ENCODE measurements around the gene TRPM6. TPM values are rescaled to one million over a fixed set of nuclear protein-coding genes. Genes with fewer than 3 reads are reported as not detected.
"Not testable (repeated sequence)": the region's sequence is repeated elsewhere in the genome, so short reads cannot be mapped to it uniquely, and the experiment has no call there.

The TRPM6 gene
- total RNA-seq, 1 donor from 2014 or later: 0.10 TPM

DNA sequence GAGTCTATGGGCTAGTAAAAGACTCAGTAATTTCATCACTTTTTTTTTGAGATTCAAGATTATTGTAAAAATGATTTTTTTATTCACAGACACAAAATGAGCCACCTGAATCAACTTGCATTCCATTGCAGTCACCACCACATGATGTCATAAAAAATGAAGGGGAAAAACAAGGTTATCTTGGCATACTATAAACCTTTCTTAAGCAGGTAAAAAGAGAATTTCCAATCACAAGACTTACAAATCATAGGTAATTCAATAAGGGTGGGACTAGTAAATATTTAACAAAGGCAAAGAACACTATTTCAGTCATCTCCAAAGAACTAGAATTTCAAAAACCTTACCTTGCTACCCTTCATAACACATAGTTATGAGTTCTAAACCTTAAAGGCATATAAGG is 30.7 kb downstream of the TRPM6 start:
- Mint-ChIP-seq H3K36me3 (ENCODE audit: insufficient read depth) (no peaks in the 10 kb centered on the region), H3K4me3 (ENCODE audit: low read depth) (no peak overlapping the region), H3K27ac (no peak overlapping the region), H3K9me3 (ENCODE audit: low read depth) (no peaks in the 10 kb centered on the region), H3K4me1 (ENCODE audit: low read depth) (peaks cover 5% of the 10 kb centered on the region), H3K27me3 (no peaks in the 10 kb centered on the region)
- TF ChIP-seq, protein P1, sequence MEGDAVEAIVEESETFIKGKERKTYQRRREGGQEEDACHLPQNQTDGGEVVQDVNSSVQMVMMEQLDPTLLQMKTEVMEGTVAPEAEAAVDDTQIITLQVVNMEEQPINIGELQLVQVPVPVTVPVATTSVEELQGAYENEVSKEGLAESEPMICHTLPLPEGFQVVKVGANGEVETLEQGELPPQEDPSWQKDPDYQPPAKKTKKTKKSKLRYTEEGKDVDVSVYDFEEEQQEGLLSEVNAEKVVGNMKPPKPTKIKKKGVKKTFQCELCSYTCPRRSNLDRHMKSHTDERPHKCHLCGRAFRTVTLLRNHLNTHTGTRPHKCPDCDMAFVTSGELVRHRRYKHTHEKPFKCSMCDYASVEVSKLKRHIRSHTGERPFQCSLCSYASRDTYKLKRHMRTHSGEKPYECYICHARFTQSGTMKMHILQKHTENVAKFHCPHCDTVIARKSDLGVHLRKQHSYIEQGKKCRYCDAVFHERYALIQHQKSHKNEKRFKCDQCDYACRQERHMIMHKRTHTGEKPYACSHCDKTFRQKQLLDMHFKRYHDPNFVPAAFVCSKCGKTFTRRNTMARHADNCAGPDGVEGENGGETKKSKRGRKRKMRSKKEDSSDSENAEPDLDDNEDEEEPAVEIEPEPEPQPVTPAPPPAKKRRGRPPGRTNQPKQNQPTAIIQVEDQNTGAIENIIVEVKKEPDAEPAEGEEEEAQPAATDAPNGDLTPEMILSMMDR (IDR thresholded peaks at IDR 0.05; ENCODE audit: unreplicated experiment): no peak
- no peak for DNase-seq (ENCODE audit: low spot score, unreplicated experiment)

DNA sequence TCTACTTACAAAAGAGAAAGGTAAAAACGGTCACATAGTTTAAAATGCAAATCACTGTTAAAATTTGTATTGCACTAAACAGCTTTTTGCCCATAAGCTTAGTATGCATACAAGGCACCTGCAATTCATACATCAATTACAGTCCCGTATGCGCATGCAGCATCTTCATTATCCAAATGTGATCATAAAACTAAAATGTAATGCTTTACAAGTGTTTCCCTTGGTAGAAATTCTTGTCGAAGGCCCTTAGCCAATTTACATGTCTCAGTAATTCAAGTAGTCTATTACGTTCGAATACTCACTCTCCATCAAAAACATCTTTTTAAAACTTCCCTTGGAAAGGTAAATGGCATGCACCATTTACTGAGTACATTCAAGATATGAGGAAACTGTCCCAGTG is 32.6 kb downstream of the TRPM6 start:
- Mint-ChIP-seq H3K4me3 (ENCODE audit: low read depth) (no peak overlapping the region), H3K9me3 (ENCODE audit: low read depth) (no peaks in the 10 kb centered on the region), H3K27ac (no peak overlapping the region), H3K27me3 (no peaks in the 10 kb centered on the region), H3K4me1 (ENCODE audit: low read depth) (peaks cover 5% of the 10 kb centered on the region), H3K36me3 (ENCODE audit: insufficient read depth) (no peaks in the 10 kb centered on the region)
- TF ChIP-seq, protein P1 (IDR thresholded peaks at IDR 0.05; ENCODE audit: unreplicated experiment): no peak
- no peak for DNase-seq (ENCODE audit: low spot score, unreplicated experiment)

DNA sequence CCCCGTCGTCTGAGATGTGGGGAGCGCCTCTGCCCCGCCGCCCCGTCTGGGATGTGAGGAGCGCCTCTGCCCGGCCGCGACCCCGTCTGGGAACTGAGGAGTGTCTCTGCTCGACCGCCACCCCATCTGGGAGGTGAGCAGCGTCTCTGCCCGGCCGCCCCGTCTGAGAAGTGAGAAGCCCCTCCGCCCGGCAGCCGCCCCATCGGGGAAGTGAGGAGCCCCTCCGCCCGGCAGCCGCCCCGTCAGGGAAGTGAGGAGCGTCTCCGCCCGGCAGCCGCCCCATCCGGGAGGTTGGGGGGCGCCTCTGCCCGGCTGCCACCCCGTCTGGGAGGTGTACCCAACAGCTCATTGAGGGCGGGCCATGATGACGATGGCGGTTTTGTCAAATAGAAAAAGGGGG is 34.7 kb downstream of the TRPM6 start:
- not testable (repeated sequence) for H3K9me3 Mint-ChIP-seq (ENCODE audit: low read depth); H3K4me1 Mint-ChIP-seq (ENCODE audit: low read depth); H3K4me3 Mint-ChIP-seq (ENCODE audit: low read depth); H3K36me3 Mint-ChIP-seq (ENCODE audit: insufficient read depth); H3K27ac Mint-ChIP-seq; DNase-seq (ENCODE audit: low spot score, unreplicated experiment); H3K27me3 Mint-ChIP-seq

DNA sequence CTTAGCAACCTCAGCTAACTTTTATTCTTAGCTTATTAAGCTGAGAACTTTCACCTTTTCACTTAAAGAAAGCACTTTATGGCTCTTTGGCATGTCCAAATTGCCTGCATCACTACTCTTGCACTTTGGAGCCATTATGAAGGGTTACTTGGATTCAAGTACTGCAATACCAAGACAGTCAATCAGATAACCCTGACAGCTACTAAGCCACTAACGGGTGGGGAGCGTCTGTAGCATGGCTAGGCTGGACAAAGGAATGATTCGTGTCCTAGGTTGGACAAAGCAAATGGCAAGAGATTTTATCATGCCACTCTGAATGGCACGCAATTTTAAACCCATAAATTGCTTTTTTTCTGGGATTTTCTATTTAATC is 39.6 kb downstream of the TRPM6 start:
- Mint-ChIP-seq H3K27me3 (no peaks in the 10 kb centered on the region), H3K9me3 (ENCODE audit: low read depth) (peaks cover 9% of the 10 kb centered on the region)
- TF ChIP-seq, protein P1 (IDR thresholded peaks at IDR 0.05; ENCODE audit: unreplicated experiment): no peak

DNA sequence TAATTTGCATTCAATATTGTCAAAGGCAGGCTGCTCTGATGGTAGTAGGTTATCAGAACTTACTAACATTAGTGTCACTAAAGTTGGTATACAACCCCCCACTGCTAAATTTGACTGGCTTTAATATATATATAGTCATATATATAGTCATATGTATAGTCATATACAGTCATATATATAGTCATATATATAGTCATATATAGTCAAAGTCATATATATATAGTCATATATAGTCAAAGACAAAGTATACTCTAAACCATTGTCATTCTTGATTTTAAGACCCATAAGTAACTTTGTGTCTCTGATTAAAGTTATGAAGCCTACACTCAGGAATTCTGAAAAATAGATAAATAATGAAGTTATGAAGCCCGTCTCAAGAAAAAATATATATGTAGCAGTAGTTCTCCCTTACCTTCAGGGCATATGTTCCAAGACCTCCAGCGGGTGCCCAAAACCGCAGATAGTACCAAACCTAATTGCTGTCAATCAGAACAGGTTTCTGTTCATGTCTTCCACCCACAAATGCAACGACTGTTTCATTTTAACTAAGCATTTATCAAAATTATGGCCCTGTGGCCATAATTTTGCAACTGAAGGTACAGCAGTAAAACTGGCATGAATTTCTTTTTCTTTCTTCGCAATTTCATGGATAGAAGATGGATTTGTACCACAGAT is 40.1 kb downstream of the TRPM6 start:
- H3K27me3 Mint-ChIP-seq: no peaks in the 10 kb centered on the region
- TF ChIP-seq, protein P1 (IDR thresholded peaks at IDR 0.05; ENCODE audit: unreplicated experiment): no peak
- peaks cover 2% of the 10 kb centered on the region for H3K4me1 Mint-ChIP-seq (ENCODE audit: low read depth)

More for the DNA sequence above, 39.6 kb downstream of the TRPM6 start:
- H3K27ac Mint-ChIP-seq: no peak overlapping the region
- no peak for DNase-seq (ENCODE audit: low spot score, unreplicated experiment)
- no peak overlapping the region for H3K4me3 Mint-ChIP-seq (ENCODE audit: low read depth)
- peaks cover 2% of the 10 kb centered on the region for H3K4me1 Mint-ChIP-seq (ENCODE audit: low read depth)
- H3K36me3 Mint-ChIP-seq (ENCODE audit: insufficient read depth): no peaks in the 10 kb centered on the region

DNA sequence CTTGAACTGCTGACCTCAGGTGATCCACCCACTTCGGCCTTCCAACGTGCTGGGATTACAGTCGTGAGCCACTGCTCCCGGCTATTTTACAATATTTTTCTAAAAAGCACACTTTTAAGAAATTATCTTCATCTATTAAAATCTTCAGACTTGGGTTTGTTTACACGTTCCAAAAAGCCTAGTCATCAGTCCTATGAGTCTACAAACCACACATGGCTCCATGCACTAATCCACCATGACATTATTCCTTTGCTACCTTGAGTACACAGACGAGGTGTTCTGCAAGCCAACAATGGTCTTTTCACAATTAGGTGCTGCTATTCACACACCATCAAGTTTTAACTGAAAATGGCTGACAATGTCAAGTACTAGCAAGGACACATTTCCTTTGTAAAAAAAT is 41.0 kb downstream of the TRPM6 start:
- no peak for DNase-seq (ENCODE audit: low spot score, unreplicated experiment)
- Mint-ChIP-seq H3K27me3 (no peaks in the 10 kb centered on the region), H3K9me3 (ENCODE audit: low read depth) (peaks cover 11% of the 10 kb centered on the region), H3K4me3 (ENCODE audit: low read depth) (no peak overlapping the region), H3K27ac (no peak overlapping the region), H3K4me1 (ENCODE audit: low read depth) (peaks cover 2% of the 10 kb centered on the region), H3K36me3 (ENCODE audit: insufficient read depth) (no peaks in the 10 kb centered on the region)
- TF ChIP-seq, protein P1 (IDR thresholded peaks at IDR 0.05; ENCODE audit: unreplicated experiment): no peak

More for the DNA sequence above, 40.1 kb downstream of the TRPM6 start:
- Mint-ChIP-seq H3K36me3 (ENCODE audit: insufficient read depth) (no peaks in the 10 kb centered on the region), H3K9me3 (ENCODE audit: low read depth) (peaks cover 11% of the 10 kb centered on the region), H3K27ac (no peak overlapping the region), H3K4me3 (ENCODE audit: low read depth) (no peak overlapping the region)
- DNase-seq (ENCODE audit: low spot score, unreplicated experiment): no peak
